Renal cortical epithelial cell (primary cell): Measurements from ENCODE around the gene PAN2. TPM values are rescaled to one million over a fixed set of nuclear protein-coding genes. Genes with fewer than 3 reads are reported as not detected.
"Not testable (repeated sequence)": the region's sequence is repeated elsewhere in the genome, so short reads cannot be mapped to it uniquely, and the experiment has no call there.

Source experiments
- DNase-seq: peaks from one replicate; pipeline ENCODE4 v3.0.0-alpha.2; 2011; ENCODE audit warnings: low read depth
- total RNA-seq: library from RNA; depleted of rRNA; stranded (reverse); fragments of >200 nt; gene quantifications from 2 replicates; pipeline ENCODE4 v1.2.3, GENCODE V29; 2014

PAN2 gene
- total RNA-seq, 1 donor from 2014 or later, result 22.7 TPM

- no peak for DNase-seq
These were observed 22.8 kb downstream of the PAN2 start for GRCh38 chr12:56311003-56311402.

- DNase-seq, result no peak
These were observed 25.1 kb downstream of the PAN2 start for GRCh38 chr12:56308714-56309113.

- DNase-seq, result peak; percentile 51
These were observed 26.4 kb downstream of the PAN2 start for GRCh38 chr12:56307221-56307965.

- DNase-seq, result no peak
These were observed 28.8 kb downstream of the PAN2 start for GRCh38 chr12:56304872-56305590.

- DNase-seq, result no peak
These were observed 29.5 kb downstream of the PAN2 start for GRCh38 chr12:56304276-56304675.

- no peak for DNase-seq
These were observed 32.9 kb downstream of the PAN2 start for GRCh38 chr12:56300644-56301464.

GRCh38 chr12:56299853-56300643, 33.8 kb downstream of the PAN2 start, which contains the start of gene CS:
Gene CS (minus strand): TSS chr12:56300330. CDS start chr12:56300201, 129 bp downstream.
- DNase-seq, result peak; percentile 91

GRCh38 chr12:56299308-56299852, 34.4 kb downstream of the PAN2 start:
- peak; percentile 23 for DNase-seq

- no peak for DNase-seq
These were observed 35.0 kb downstream of the PAN2 start for GRCh38 chr12:56298828-56299227.

GRCh38 chr12:56297400-56297799, 36.4 kb downstream of the PAN2 start:
- DNase-seq, result no peak

- no peak for DNase-seq
These were observed 37.5 kb downstream of the PAN2 start for GRCh38 chr12:56296295-56296694.

GRCh38 chr12:56293795-56294194, 40.0 kb downstream of the PAN2 start:
- DNase-seq, result no peak

- no peak for DNase-seq
These were observed 45.0 kb downstream of the PAN2 start for GRCh38 chr12:56288705-56289387.

GRCh38 chr12:56286044-56286830, 47.6 kb downstream of the PAN2 start:
- DNase-seq, result peak; percentile 61

- not testable (repeated sequence) for DNase-seq
These were observed 49.5 kb downstream of the PAN2 start for GRCh38 chr12:56284263-56284662.

GRCh38 chr12:56282579-56282978, 51.2 kb downstream of the PAN2 start:
- DNase-seq, result no peak

GRCh38 chr12:56282030-56282429, 51.8 kb downstream of the PAN2 start:
- DNase-seq, result no peak

GRCh38 chr12:56280849-56281248, 53.0 kb downstream of the PAN2 start:
- DNase-seq, result no peak

GRCh38 chr12:56278905-56279304, 54.9 kb downstream of the PAN2 start:
- no peak for DNase-seq

- DNase-seq, result no peak
These were observed 59.5 kb downstream of the PAN2 start for GRCh38 chr12:56274299-56274698.
